IPS DF 19.7 (cell line): ENCODE measurements around the gene FGFRL1.
"Not testable (repeated sequence)": the region's sequence is repeated elsewhere in the genome, so short reads cannot be mapped to it uniquely, and the experiment has no call there.

Experiments used
- DNase-seq: peaks from one replicate; pipeline ENCODE4 v3.0.0-alpha.2; 2013; ENCODE audit warnings: low read depth, low spot score

Gene FGFRL1

GRCh38 chr4:1039493-1040343 is 28.3 kb downstream of the FGFRL1 start:
- no peak for DNase-seq

GRCh38 chr4:1040344-1041146 is 29.1 kb downstream of the FGFRL1 start:
- no peak for DNase-seq

GRCh38 chr4:1041147-1041935 is 29.9 kb downstream of the FGFRL1 start:
- DNase-seq, result no peak

GRCh38 chr4:1041936-1042330 is 30.5 kb downstream of the FGFRL1 start:
- no peak for DNase-seq

GRCh38 chr4:1042352-1043055 is 31.1 kb downstream of the FGFRL1 start:
- no peak for DNase-seq

GRCh38 chr4:1043162-1043561 is 31.7 kb downstream of the FGFRL1 start:
- DNase-seq, result no peak

GRCh38 chr4:1043651-1044468 is 32.4 kb downstream of the FGFRL1 start:
- no peak for DNase-seq

GRCh38 chr4:1044469-1045192 is 33.2 kb downstream of the FGFRL1 start:
- no peak for DNase-seq

GRCh38 chr4:1045193-1045594 is 33.8 kb downstream of the FGFRL1 start:
- no peak for DNase-seq

- DNase-seq, result no peak
These were observed 34.3 kb downstream of the FGFRL1 start for GRCh38 chr4:1045595-1046201.

- DNase-seq, result not testable (repeated sequence)
These were observed 35.2 kb downstream of the FGFRL1 start for GRCh38 chr4:1046581-1047011.

GRCh38 chr4:1047106-1047975 is 35.9 kb downstream of the FGFRL1 start:
- no peak for DNase-seq

GRCh38 chr4:1047976-1048772 is 36.7 kb downstream of the FGFRL1 start:
- no peak for DNase-seq

- DNase-seq, result no peak
These were observed 37.6 kb downstream of the FGFRL1 start for GRCh38 chr4:1048773-1049590.

- DNase-seq, result no peak
These were observed 38.1 kb downstream of the FGFRL1 start for GRCh38 chr4:1049591-1049905.

GRCh38 chr4:1050486-1051213 is 39.2 kb downstream of the FGFRL1 start:
- no peak for DNase-seq
